Endothelial cell of umbilical vein (primary cell): ENCODE measurements around the gene STK38L. TPM values are rescaled to one million over a fixed set of nuclear protein-coding genes. Genes with fewer than 3 reads are reported as not detected.

Source experiments
- BruUV-seq: library from RNA; stranded (reverse); fragments of 400-500 nt; replicated peaks from 2 replicates; lab custom pipeline; 2021; lab: Mats Ljungman, UMichigan
- CTCF ChIA-PET: fragments of 300-600, 350-600 bp; sonication (Branson Sonifier 250); formaldehyde crosslinking; loops from one replicate; lab custom pipeline; 2021; ENCODE audit warnings: antibody characterized with exemption, inconsistent platforms; lab: Charles Lee
- POLR2A ChIA-PET: fragments of 300-600, 350-600 bp; sonication (Branson Sonifier 250); formaldehyde crosslinking; loops from one replicate; lab custom pipeline; 2021; ENCODE audit warnings: antibody characterized with exemption, inconsistent platforms; lab: Charles Lee
- DNase-seq: peaks from one replicate; pipeline ENCODE4 v3.0.0-alpha.2; 2011; ENCODE audit warnings: low read depth, low spot score
- FAIRE-seq: peaks from 2 replicates; lab custom pipeline; 2011; peaks lifted over from hg19 to GRCh38; lab: Jason Lieb, UNC
- H2AFZ ChIP-seq: 2 replicates; pipeline ENCODE4 v1.6.0; 2012; ENCODE audit warnings: low read depth, low read length, control low read depth, inconsistent platforms
- H3K27ac ChIP-seq: 2 replicates; pipeline ENCODE4 v1.5.1; 2011; ENCODE audit warnings: low read depth, mild to moderate bottlenecking, control low read depth, low read length, moderate library complexity; ENCODE audit not compliant: insufficient read depth
- H3K27me3 ChIP-seq, 2 experiments: 2 replicates each; pipeline versions ENCODE4 v1.6.0 to v1.6.1; 2011; ENCODE audit warnings: low read length in 2 of 2, mixed read lengths in 1 of 2; ENCODE audit not compliant: control insufficient read depth in 2 of 2, insufficient read depth in 2 of 2
- H3K36me3 ChIP-seq, 2 experiments: 2 replicates in 1 of 2; 3 replicates in 1 of 2; pipeline ENCODE4 v1.5.1; 2011; ENCODE audit warnings: low read length in 2 of 2, mild to moderate bottlenecking in 1 of 2, moderate library complexity in 1 of 2; ENCODE audit not compliant: control insufficient read depth in 2 of 2, insufficient read depth in 2 of 2; ENCODE audit errors: extremely low read depth in 1 of 2
- H3K4me1 ChIP-seq: 3 replicates; pipeline ENCODE4 v1.5.1; 2011; ENCODE audit warnings: mild to moderate bottlenecking, low read length; ENCODE audit not compliant: control insufficient read depth, insufficient read depth; ENCODE audit errors: extremely low read depth
- H3K4me2 ChIP-seq: 2 replicates; pipeline ENCODE4 v1.6.1; 2011; ENCODE audit warnings: low read length, control low read depth, mixed read lengths; ENCODE audit not compliant: insufficient read depth
- H3K4me3 ChIP-seq, 3 experiments: fragments of 200-600 bp in 1 of 3; sonication (generic), shearing (Covaris generic) in 1 of 3; replicated peaks in 1 of 3; 2 replicates each; pipeline ENCODE4 v1.5.1; 2011 to 2016; ENCODE audit warnings: control low read depth in 3 of 3, low read length in 3 of 3, mild to moderate bottlenecking in 2 of 3, inconsistent platforms in 1 of 3, low read depth in 1 of 3, moderate library complexity in 1 of 3; ENCODE audit not compliant: insufficient read depth in 1 of 3
- H3K79me2 ChIP-seq: 2 replicates; pipeline ENCODE4 v1.6.0; 2012; ENCODE audit warnings: low read length, inconsistent platforms; ENCODE audit not compliant: control insufficient read depth, insufficient read depth
- H3K9ac ChIP-seq: replicated peaks from 2 replicates; pipeline ENCODE3; 2011; ENCODE audit warnings: low read length, control low read depth; ENCODE audit not compliant: insufficient read depth; ENCODE audit errors: extremely low read depth
- H3K9me1 ChIP-seq: replicated peaks from 3 replicates; pipeline ENCODE4 v1.6.0; 2011; ENCODE audit warnings: mild to moderate bottlenecking, low read length; ENCODE audit not compliant: control insufficient read depth, insufficient read depth; ENCODE audit errors: extremely low read depth
- H3K9me3 ChIP-seq: replicated peaks from 2 replicates; pipeline ENCODE4 v1.5.1; 2012; ENCODE audit warnings: low read length, inconsistent platforms; ENCODE audit not compliant: control insufficient read depth, insufficient read depth
- H4K20me1 ChIP-seq: replicated peaks from 2 replicates; pipeline ENCODE3; 2011; ENCODE audit warnings: mild to moderate bottlenecking, low read length; ENCODE audit not compliant: control insufficient read depth, insufficient read depth; ENCODE audit errors: extremely low read depth
- CTCF ChIP-seq, 2 donors: IDR thresholded peaks; 1 replicate in 1 of 2; 2 replicates in 1 of 2; pipeline ENCODE4 v1.5.1; 2011; ENCODE audit warnings: low read length in 2 of 2, mild to moderate bottlenecking in 2 of 2, moderate library complexity in 2 of 2, control low read depth in 1 of 2, inconsistent platforms in 1 of 2, low read depth in 1 of 2; ENCODE audit not compliant: insufficient read depth in 1 of 2; ENCODE audit errors: extremely low read depth in 1 of 2
- EZH2 ChIP-seq: IDR thresholded peaks from 2 replicates; pipeline ENCODE4 v1.6.1; 2012; ENCODE audit warnings: borderline replicate concordance, low read depth, mild to moderate bottlenecking, moderate library complexity, low read length, inconsistent platforms; ENCODE audit not compliant: severe bottlenecking
- FOS ChIP-seq: IDR thresholded peaks from 2 replicates; pipeline ENCODE4 v1.6.1; 2011; ENCODE audit warnings: mild to moderate bottlenecking, low read length, moderate library complexity, borderline replicate concordance; ENCODE audit not compliant: insufficient read depth
- GATA2 ChIP-seq: IDR thresholded peaks from 2 replicates; pipeline ENCODE4 v1.7.0; 2011; ENCODE audit warnings: low read depth, mild to moderate bottlenecking, moderate library complexity, mixed read lengths, low read length; ENCODE audit not compliant: insufficient read length, insufficient read depth
- JUN ChIP-seq: IDR thresholded peaks from 2 replicates; pipeline ENCODE4 v1.6.1; 2011; ENCODE audit warnings: borderline replicate concordance, low read depth; ENCODE audit not compliant: insufficient read length, insufficient read depth
- MAX ChIP-seq: IDR thresholded peaks from 2 replicates; pipeline ENCODE4 v1.6.1; 2011; ENCODE audit not compliant: insufficient read depth, insufficient read length
- MYC ChIP-seq: IDR thresholded peaks from one replicate; pipeline ENCODE4 v1.6.1; 2011; ENCODE audit warnings: mild to moderate bottlenecking, low read depth, low read length
- POLR2A ChIP-seq: IDR thresholded peaks from 2 replicates; pipeline ENCODE4 v1.6.1; 2012; ENCODE audit warnings: low read depth, mild to moderate bottlenecking, control low read depth, low read length
- POLR2AphosphoS5 ChIP-seq: IDR thresholded peaks from 2 replicates; pipeline ENCODE4 v1.6.1; 2012; ENCODE audit warnings: low read depth, mild to moderate bottlenecking, control low read depth, low read length, moderate library complexity; ENCODE audit not compliant: insufficient read depth
- dilution Hi-C: fragments of 300-500 bp; cut with MboI; formaldehyde crosslinking; loops from one replicate; pipeline ENCODE4 v1.15.0; 2019; ENCODE audit warnings: low sequenced_read_pairs; ENCODE audit not compliant: extremely low pct_ligation_motif_present
- intact Hi-C: fragments of 100-400 bp; cut with micrococcal nuclease; formaldehyde crosslinking; loops from one replicate; pipeline ENCODE4 v1.10.0; 2022
- polyA plus RNA-seq, 4 experiments: library from polyadenylated mRNA; depleted of rRNA in 3 of 4; stranded (reverse) in 3 of 4; unstranded in 1 of 4; fragments of >200 nt; gene quantifications; 2 replicates each; pipeline versions ENCODE4 v1.2.1 to v1.2.3, GENCODE V29; 2011 to 2012; ENCODE audit warnings: missing spikeins in 1 of 4
- total RNA-seq: library from RNA; stranded (reverse); gene quantifications from 2 replicates; pipeline ENCODE4 v1.2.3, GENCODE V29; 2021

Gene STK38L
- total and polyA plus RNA-seq, 2 donors (not counting 3 experiments of a cell fraction or from before 2014, with no cell fraction given) = 14.7 to 58.4 TPM

GRCh38 chr12:27194644-27195043 lies 49.4 kb upstream of the STK38L start:
- H3K79me2 ChIP-seq = no peaks in the 10 kb centered on the region
- intact Hi-C loops (no loop called here), dilution Hi-C loops (no loop called here)
- DNase-seq (no peak), FAIRE-seq (no peak)
- H3K36me3 ChIP-seq = no peaks in the 10 kb centered on the region
- no peak overlapping the region for H2AFZ ChIP-seq
- no peaks in the 10 kb centered on the region for H3K9me3 ChIP-seq
- no peak overlapping the region for H3K27ac ChIP-seq
- H4K20me1 ChIP-seq = no peaks in the 10 kb centered on the region
- TF ChIP-seq GATA2 (no peak), MAX (no peak), EZH2 (no peak), FOS (no peak), MYC (no peak), POLR2A (no peak), CTCF (IDR thresholded peaks at IDR 0.05; ENCODE audit: extremely low read depth in 1 of 2, insufficient read depth in 1 of 2, low read depth in 1 of 2, low read length in 2 of 2) (no peak), JUN (no peak), POLR2AphosphoS5 (no peak)
- BruUV-seq = no TSS peak
- no peaks in the 10 kb centered on the region for H3K27me3 ChIP-seq
- H3K4me1 ChIP-seq = peaks cover 2% of the 10 kb centered on the region
- ChIA-PET CTCF (interaction anchor here (1.6 kb wide), 1 partner anchor 15 kb away, joined by 4 read pairs; no protein-coding TSS in a partner anchor), POLR2A (no interaction called here)
- no peaks in the 10 kb centered on the region for H3K9me1 ChIP-seq
- H3K4me3 ChIP-seq = no peak overlapping the region
- no peak overlapping the region for H3K9ac ChIP-seq
- no peak overlapping the region for H3K4me2 ChIP-seq
